NCI-H2171 treated with DMSO at 0.1 percent for 48 hours (cell line): Measurements from ENCODE around the gene PGGHG.
A peak's percentile ranks its signal among the peaks of the same experiment; 100 is the strongest.

Experiments used
- DNase-seq: peaks from one replicate; lab custom pipeline; 2025; lab: John Stamatoyannopoulos, UW

Gene PGGHG

DNA sequence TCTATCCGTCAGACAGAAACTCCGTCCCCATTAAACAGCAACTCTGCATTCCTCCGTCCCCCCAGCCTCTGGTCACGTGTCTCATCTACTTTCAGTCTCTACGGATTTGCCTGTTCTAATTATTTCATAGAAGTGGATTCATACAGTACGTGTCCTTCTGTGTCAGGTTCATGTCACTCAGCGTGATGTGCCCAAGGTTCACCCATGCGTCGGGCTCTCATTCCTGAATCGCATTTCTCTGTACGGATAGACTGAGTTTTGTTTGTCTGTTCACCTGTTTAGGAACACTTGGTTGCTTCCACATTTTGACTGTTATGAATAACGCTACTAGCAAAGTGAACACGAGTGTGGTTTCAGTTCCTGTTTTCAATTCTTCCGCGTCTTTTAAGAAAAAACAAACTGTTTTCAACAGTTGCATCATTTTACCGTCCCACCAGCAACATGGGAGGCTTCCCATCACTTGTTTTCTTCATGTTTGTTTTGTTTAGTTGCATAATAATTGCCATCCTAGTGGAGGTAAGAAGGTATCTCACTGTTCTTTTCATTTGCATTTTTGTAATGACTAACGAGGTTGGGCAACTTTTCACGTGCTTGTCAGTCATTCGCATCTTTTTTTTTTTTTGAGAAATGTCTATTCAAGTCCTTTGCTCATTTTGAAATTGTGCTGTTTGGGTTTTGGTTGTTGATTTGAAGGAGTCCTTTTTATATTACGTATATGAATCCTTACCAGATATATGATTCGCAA, 19.6 kb upstream of the PGGHG start:
- DNase-seq, result no peak

- no peak for DNase-seq
Observed at GRCh38 chr11:270451-271318, 18.2 kb upstream of the PGGHG start.

DNA sequence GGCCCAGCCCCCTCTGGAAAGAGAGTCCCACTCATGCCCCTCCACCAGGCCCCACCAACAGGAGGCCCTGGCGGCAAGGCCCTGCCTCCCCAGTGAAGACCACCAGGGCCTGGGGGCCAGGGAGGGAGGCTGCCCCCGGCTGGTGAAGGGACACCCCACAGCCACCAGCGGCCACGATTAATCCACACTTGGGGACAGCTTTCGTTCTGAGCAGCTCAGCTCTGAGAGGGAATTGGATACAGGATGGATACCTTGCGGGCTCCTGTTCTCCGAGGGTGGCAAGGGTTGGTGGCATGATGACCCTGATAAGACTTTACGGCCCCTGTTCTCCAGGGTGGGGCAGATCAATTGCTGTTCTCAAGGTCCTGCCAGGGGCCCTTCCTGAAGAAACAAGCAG, 17.6 kb upstream of the PGGHG start:
- no peak for DNase-seq

DNA sequence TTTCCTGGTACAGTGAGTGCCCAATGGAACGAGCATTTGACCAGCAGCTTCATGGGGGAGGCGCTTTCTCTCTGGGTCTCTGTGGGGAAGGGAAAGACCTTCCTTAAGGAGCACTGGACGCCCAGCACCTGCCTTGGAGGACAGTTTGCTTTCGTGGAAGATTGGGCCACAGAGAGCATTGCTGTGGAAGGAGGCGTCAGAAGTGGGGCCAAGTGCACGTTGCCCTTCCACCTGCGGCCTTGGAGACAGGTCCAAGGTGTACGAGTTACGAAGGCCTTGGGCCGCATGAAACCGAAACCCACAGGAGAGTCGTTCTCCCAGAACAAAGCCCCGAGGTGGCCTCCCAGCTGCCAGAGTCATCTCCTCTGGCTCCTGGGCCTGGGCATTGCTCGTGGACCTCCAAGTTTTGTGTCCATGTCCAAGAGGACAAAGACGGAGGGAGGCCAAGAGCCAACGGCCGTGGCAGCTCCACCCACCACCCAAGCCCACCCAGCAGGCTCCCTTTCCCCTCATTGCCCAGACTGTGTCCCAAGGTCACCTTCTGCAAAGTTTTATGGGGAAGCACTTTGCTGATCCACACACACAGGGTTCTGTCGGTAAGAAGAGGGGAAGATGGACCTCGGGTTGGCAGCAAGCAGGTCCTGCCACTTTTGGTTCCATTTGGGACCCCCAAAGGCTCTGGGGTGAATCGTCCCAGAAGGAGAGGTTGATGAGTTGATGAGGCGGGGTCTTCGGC, 16.6 kb upstream of the PGGHG start:
- no peak for DNase-seq

DNA sequence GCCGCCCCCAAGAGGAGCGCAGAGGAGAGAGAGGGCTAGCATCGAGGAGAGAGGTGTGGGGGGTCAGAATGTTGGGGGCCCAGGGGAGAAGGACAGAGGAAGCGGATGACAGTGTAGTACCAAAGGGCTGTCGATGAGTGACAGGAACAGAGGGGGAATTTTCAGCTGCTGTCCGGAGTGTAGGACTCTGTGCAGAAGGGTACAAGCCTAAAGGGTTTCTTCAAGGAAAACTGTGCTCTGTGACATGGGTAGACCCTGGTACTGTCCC, 16.1 kb upstream of the PGGHG start:
- DNase-seq, result no peak

DNA sequence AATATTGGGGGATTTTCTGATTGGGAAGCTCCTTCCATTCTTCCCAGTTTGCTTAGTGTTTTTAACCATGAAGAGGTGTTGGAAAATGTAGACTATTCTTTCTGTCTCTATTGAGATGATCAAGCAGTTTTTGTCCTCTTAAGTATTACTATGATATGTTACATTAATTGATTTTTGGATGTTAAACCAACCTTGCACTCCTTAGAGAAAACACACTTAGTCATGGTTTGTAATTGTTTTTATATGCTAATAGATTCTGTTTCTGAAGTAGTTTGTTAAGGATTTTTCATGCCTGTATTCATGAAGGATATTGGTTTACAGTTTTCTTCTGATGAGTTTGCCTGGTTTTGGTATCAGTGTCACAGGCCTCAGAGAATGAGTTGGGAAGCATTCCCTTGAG, 12.7 kb upstream of the PGGHG start:
- peak; percentile 33 for DNase-seq

- DNase-seq, result no peak
Observed at GRCh38 chr11:278001-278951, 10.7 kb upstream of the PGGHG start, which contains the start of gene NLRP6. Gene NLRP6, plus strand, starts transcription at chr11:278407. Its CDS starts 163 bp downstream, at chr11:278570.

DNA sequence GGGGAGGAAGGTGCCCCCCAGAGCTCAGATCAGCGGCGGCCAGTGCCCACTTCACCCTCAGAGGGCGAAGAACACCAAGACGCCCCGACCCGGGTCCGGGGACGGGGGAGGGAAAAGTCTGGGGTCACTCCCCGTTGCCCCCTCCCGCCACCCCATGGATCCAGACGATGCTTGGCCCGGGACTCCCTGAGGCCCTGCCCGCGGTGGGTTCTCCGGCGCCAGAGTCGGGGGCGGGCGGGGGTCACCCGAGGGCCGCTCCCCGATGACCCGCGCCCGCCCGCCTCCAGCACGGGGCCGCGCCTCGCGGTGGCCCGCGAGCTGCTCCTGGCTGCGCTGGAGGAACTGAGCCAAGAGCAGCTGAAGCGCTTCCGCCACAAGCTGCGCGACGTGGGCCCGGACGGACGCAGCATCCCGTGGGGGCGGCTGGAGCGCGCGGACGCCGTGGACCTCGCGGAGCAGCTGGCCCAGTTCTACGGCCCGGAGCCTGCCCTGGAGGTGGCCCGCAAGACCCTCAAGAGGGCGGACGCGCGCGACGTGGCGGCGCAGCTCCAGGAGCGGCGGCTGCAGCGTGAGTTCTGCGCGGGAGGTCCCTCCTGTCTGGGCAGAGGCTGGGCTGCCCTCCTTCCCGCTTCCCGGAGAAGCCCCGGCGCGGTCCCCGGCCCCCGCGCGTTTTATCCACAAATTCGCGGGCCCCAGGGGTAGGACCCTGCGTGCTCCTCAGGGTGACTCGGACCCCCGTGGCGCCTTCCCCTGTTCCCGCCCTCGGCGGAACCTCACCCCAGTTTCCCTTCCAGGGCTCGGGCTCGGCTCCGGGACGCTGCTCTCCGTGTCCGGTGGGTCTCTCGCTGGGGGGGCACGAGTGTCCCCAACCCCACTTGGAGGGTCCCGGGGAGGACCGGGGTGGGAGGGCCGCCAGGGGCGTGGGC, 9.6 kb upstream of the PGGHG start:
- no peak for DNase-seq

GRCh38 chr11:279966-280705, 8.8 kb upstream of the PGGHG start:
- DNase-seq, result peak; percentile 10

DNA sequence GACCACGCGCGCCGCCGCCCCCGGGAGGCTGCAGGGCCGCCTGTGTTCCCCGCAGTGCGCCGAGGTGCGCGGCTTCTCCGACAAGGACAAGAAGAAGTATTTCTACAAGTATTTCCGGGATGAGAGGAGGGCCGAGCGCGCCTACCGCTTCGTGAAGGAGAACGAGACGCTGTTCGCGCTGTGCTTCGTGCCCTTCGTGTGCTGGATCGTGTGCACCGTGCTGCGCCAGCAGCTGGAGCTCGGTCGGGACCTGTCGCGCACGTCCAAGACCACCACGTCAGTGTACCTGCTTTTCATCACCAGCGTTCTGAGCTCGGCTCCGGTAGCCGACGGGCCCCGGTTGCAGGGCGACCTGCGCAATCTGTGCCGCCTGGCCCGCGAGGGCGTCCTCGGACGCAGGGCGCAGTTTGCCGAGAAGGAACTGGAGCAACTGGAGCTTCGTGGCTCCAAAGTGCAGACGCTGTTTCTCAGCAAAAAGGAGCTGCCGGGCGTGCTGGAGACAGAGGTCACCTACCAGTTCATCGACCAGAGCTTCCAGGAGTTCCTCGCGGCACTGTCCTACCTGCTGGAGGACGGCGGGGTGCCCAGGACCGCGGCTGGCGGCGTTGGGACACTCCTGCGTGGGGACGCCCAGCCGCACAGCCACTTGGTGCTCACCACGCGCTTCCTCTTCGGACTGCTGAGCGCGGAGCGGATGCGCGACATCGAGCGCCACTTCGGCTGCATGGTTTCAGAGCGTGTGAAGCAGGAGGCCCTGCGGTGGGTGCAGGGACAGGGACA, 8.0 kb upstream of the PGGHG start:
- no peak for DNase-seq

DNA sequence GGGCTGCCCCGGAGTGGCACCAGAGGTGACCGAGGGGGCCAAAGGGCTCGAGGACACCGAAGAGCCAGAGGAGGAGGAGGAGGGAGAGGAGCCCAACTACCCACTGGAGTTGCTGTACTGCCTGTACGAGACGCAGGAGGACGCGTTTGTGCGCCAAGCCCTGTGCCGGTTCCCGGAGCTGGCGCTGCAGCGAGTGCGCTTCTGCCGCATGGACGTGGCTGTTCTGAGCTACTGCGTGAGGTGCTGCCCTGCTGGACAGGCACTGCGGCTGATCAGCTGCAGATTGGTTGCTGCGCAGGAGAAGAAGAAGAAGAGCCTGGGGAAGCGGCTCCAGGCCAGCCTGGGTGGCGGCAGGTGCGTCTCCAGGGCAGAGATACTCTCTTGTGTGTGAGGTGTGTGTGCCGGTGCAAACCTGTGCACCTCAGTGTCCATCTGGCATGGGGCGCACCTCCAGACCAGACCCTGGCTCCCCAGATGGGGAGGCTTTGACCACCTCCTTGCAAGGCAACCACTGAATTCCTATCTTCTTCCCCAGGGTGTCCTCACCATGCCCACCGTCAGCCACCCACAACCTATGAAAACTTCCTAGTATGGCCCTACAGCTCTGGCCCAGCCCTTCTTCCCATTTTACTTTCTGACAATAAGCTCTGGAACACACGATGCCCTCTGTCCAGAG, 7.3 kb upstream of the PGGHG start:
- no peak for DNase-seq

GRCh38 chr11:282171-282570, 6.8 kb upstream of the PGGHG start:
- no peak for DNase-seq

DNA sequence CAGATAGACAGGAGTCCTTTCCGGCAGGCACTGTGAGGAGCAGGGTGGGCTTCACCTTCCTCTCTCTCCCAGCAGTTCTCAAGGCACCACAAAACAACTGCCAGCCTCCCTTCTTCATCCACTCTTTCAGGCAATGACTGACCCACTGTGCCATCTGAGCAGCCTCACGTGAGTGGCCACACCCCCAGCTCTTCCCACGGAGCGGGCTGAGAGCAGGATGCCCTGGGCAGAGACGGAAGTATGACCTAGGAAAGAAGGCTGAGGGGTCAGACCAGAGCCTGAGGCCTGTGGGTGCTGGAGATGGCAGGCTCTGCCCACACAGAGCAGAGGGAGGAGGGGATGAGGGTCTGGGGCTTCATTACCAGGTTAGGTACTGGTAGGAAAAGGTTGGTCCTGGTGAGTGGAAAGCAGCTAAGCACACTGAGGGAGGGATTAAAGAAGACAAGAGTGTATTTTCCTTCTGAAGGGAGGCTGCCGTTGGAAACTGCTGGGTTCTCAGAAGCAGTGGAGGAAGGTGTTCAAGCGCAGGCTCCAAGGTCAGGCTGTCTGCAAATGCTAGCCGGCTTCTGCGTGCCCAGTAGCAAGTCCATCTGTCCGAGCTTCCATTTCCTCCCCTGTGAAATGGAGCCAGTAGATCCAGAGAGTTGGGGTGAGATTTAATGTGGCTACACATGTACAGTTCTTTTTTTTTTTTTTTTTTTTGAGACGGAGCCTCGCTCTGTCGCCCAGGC, 6.1 kb upstream of the PGGHG start:
- DNase-seq, result no peak

GRCh38 chr11:283405-284104, 5.4 kb upstream of the PGGHG start:
- DNase-seq, result no peak

- DNase-seq, result no peak
Observed at GRCh38 chr11:284105-285020, 4.6 kb upstream of the PGGHG start.
